GM23338 (cell line): ENCODE measurements around the gene ADH1C. TPM values are rescaled to one million over a fixed set of nuclear protein-coding genes. Genes with fewer than 3 reads are reported as not detected.

Experiments used
- EZH2phosphoT487 ChIP-seq: fragments of 200-600 bp; sonication (generic); IDR thresholded peaks from one replicate; pipeline ENCODE4 v1.8.1; 2018; ENCODE audit warnings: antibody characterized with exemption; ENCODE audit not compliant: unreplicated experiment
- JUNB ChIP-seq: IDR thresholded peaks from one replicate; pipeline ENCODE4 v1.6.1; 2016; ENCODE audit warnings: antibody characterized with exemption; ENCODE audit not compliant: unreplicated experiment
- REST ChIP-seq: IDR thresholded peaks from one replicate; pipeline ENCODE4 v1.6.1; 2018; ENCODE audit warnings: antibody characterized with exemption; ENCODE audit not compliant: unreplicated experiment
- STAT1 ChIP-seq: IDR thresholded peaks from one replicate; pipeline ENCODE4 v1.6.1; 2016; ENCODE audit warnings: antibody characterized with exemption; ENCODE audit not compliant: unreplicated experiment
- ZNF114 ChIP-seq: fragments of 250-450 bp; sonication (Bioruptor Pico); IDR thresholded peaks from 2 replicates; pipeline ENCODE4 v1.5.0; 2020; ENCODE audit warnings: mild to moderate bottlenecking, moderate library complexity
- ZNF331 ChIP-seq: fragments of 250-450 bp; sonication (Bioruptor Pico); IDR thresholded peaks from 2 replicates; pipeline ENCODE4 v1.5.0; 2020; ENCODE audit warnings: low read depth, mild to moderate bottlenecking, moderate library complexity
- polyA plus RNA-seq: library from polyadenylated mRNA; unstranded; fragments of >200 nt; fragmentation: Nextera tagmentation; extraction: Ambion mirVana; gene quantifications from 2 replicates; pipeline ENCODE4 v1.2.1, GENCODE V29; 2016
- total RNA-seq: library from RNA; depleted of rRNA; stranded (reverse); fragments of >200 nt; shearing (Covaris generic); gene quantifications from 2 replicates; pipeline ENCODE4 v1.2.3, GENCODE V29; 2014; rRNA removed
- TF ChIP-seq, protein P1 (sequence below), 2 experiments: fragments of 200-600 bp in 1 of 2; sonication (generic) in 1 of 2; conservative IDR thresholded peaks; 2 replicates each; pipeline versions ENCODE4 v1.5.1 to v1.6.1; 2016 to 2017; ENCODE audit warnings: antibody characterized with exemption in 2 of 2, low read depth in 2 of 2, mild to moderate bottlenecking in 2 of 2, moderate library complexity in 1 of 2

Gene ADH1C
- total and polyA plus RNA-seq, 2 experiments from 2014 or later, result not detected

DNA sequence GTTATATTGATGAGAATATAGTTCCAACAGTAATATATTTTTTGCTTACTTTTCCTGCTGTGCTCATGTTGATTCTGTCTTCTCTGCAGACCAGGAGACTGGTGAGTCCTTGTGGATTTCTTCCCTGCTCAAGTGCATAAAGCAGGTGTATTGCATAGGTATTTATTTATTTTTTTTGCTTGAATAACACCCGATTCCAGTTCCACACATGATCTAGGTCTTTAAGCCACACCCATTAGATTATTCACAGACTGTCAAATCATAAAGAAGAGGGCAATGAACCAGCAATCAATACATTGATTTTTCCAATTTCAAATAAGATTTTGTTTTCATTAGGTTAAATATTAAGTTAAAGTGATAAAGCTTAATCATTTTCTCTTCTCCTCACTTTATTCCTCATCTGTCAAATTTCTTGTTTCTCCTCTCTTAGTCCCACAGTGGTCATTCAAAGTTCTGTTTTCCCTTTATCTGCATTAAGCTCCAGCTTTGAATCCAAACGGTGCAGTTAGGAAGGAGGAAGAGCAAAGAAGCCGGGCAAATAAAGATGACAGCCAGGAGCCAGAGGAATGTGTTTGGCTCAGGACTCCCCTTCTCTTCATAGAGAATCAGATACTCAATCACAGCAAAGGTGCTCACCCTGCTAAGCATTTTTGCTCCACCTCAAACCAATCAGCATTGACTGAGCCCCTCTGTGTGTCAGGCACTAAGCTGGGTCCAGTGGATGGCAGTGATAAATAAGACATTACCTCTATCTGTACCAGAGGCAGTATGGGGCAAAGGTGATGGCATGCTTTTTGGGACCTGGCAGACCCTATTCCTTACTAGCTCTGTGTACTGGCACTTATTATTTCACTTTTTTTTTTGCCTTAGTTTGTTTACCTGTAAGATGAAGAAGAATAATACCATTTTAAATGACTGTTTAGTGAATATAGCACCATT is 61.4 kb downstream of the ADH1C start, which contains the start of gene ADH1A (continued):
- TF ChIP-seq, protein P1, sequence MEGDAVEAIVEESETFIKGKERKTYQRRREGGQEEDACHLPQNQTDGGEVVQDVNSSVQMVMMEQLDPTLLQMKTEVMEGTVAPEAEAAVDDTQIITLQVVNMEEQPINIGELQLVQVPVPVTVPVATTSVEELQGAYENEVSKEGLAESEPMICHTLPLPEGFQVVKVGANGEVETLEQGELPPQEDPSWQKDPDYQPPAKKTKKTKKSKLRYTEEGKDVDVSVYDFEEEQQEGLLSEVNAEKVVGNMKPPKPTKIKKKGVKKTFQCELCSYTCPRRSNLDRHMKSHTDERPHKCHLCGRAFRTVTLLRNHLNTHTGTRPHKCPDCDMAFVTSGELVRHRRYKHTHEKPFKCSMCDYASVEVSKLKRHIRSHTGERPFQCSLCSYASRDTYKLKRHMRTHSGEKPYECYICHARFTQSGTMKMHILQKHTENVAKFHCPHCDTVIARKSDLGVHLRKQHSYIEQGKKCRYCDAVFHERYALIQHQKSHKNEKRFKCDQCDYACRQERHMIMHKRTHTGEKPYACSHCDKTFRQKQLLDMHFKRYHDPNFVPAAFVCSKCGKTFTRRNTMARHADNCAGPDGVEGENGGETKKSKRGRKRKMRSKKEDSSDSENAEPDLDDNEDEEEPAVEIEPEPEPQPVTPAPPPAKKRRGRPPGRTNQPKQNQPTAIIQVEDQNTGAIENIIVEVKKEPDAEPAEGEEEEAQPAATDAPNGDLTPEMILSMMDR (conservative IDR thresholded peaks at IDR 0.05; ENCODE audit: low read depth in 2 of 2), result no peak
- TF ChIP-seq ZNF114 (CRISPR knock-in tag) (no peak), EZH2phosphoT487 (no peak), REST (no peak), JUNB (no peak), ZNF331 (CRISPR knock-in tag) (no peak), STAT1 (no peak)

Other genes starting within 250 kb of the ADH1C start
- gene ADH4, start 208.4 kb downstream of the ADH1C start, total RNA-seq, result not detected in 2 replicates
- gene ADH4, start 208.4 kb downstream of the ADH1C start, polyA plus RNA-seq, result 0.47 TPM in 1 of 2 replicates, not detected in the other
- gene ADH6, start 133.5 kb downstream of the ADH1C start, total RNA-seq, result 0.47 TPM in 1 of 2 replicates, not detected in the other
- gene ADH6, start 133.5 kb downstream of the ADH1C start, polyA plus RNA-seq, result 0.40 and 0.58 TPM in 2 replicates
- not detected in 2 replicates for gene ADH1A, start 61.8 kb downstream of the ADH1C start, total RNA-seq
- not detected in 2 replicates for gene ADH1A, start 61.8 kb downstream of the ADH1C start, polyA plus RNA-seq
- not detected in 2 replicates for gene ADH1B, start 31.3 kb downstream of the ADH1C start, total RNA-seq
- gene ADH1B, start 31.3 kb downstream of the ADH1C start, polyA plus RNA-seq, result not detected in 2 replicates
- not detected in 2 replicates for gene ADH7, start 82.6 kb upstream of the ADH1C start, total RNA-seq
- not detected in 2 replicates for gene ADH7, start 82.6 kb upstream of the ADH1C start, polyA plus RNA-seq
- gene C4orf17, start 158.3 kb upstream of the ADH1C start, total RNA-seq, result not detected in 2 replicates
- gene C4orf17, start 158.3 kb upstream of the ADH1C start, polyA plus RNA-seq, result not detected in 2 replicates
- gene TRMT10A, start 211.3 kb upstream of the ADH1C start, total RNA-seq, result 4.5 and 4.7 TPM in 2 replicates
- 5.3 and 5.4 TPM in 2 replicates for gene TRMT10A, start 211.3 kb upstream of the ADH1C start, polyA plus RNA-seq
- 0.14 TPM in 1 of 2 replicates, not detected in the other for gene MTTP, start 222.1 kb upstream of the ADH1C start, total RNA-seq
- gene MTTP, start 222.1 kb upstream of the ADH1C start, polyA plus RNA-seq, result 0.08 and 0.50 TPM in 2 replicates